SK-N-SH (cell line): ENCODE data around the gene DLG2.

Experiments
- CHD2 ChIP-seq: fragments of 150-350 bp; IDR thresholded peaks from 2 replicates; pipeline ENCODE4 v1.6.1; 2018; ENCODE audit warnings: low read length; ENCODE audit not compliant: partially characterized antibody
- ELF1 ChIP-seq: IDR thresholded peaks from 2 replicates; pipeline ENCODE4 v1.4.0; 2012
- EP300 ChIP-seq, 2 experiments: IDR thresholded peaks; 2 replicates each; pipeline versions ENCODE4 v1.4.0 to v1.6.1; 2012; ENCODE audit warnings: borderline replicate concordance in 1 of 2, low read depth in 1 of 2, low read length in 1 of 2
- MXI1 ChIP-seq: IDR thresholded peaks from 2 replicates; pipeline ENCODE4 v1.6.1; 2012; ENCODE audit warnings: mild to moderate bottlenecking, low read depth, low read length, improper control_type of control experiment
- NFIC ChIP-seq: IDR thresholded peaks from 2 replicates; pipeline ENCODE4 v1.4.0; 2012; ENCODE audit warnings: borderline replicate concordance
- RAD21 ChIP-seq: IDR thresholded peaks from 2 replicates; pipeline ENCODE4 v1.6.1; 2012; ENCODE audit warnings: mild to moderate bottlenecking, low read length
- SMC3 ChIP-seq: IDR thresholded peaks from 2 replicates; pipeline ENCODE4 v1.6.1; 2012; ENCODE audit warnings: low read depth, low read length, improper control_type of control experiment
- YY1 ChIP-seq: IDR thresholded peaks from 2 replicates; pipeline ENCODE4 v1.4.0; 2012; ENCODE audit warnings: low read depth, mild to moderate bottlenecking
- TF ChIP-seq, protein P1 (sequence below): fragments of 200-600 bp; sonication (generic); IDR thresholded peaks from 2 replicates; pipeline ENCODE4 v1.6.1; 2017; ENCODE audit warnings: antibody characterized with exemption, mild to moderate bottlenecking, moderate library complexity
- TF ChIP-seq, protein P2 (sequence below): IDR thresholded peaks from 2 replicates; pipeline ENCODE4 v1.6.1; 2012; ENCODE audit warnings: mild to moderate bottlenecking, low read depth, low read length, moderate library complexity

DNA sequence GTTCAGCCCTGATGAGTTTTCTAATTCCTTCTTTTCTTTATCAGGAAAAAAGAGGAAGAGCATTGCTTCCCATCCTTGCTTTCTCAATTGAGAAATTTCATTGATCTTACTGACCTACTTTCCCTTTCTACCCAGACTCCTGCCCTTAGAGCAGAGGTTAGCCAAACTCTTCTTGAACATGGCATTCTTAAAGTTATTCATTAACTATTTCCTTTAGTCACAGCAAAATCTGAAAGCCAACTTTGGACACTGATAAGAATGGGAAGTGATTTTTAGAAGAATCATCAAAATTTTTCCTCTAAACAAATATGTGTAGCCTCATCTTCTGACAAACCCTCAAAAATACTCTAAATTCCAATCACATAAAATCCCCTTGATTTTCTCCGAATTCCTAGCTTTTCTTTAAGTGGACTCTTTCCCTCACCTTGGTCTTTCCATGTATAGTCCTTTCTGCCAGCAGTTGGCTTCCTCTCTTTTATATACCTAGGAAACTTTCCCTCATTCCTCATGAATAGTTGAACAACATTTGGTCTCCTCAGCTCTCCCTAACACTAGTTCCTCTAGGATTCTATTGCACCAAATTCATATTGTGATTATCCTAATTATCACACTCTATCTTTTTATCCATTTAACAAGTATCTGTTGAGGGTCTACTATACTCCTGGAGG, 1774.2 kb downstream of the DLG2 start:
- TF ChIP-seq, protein P1, sequence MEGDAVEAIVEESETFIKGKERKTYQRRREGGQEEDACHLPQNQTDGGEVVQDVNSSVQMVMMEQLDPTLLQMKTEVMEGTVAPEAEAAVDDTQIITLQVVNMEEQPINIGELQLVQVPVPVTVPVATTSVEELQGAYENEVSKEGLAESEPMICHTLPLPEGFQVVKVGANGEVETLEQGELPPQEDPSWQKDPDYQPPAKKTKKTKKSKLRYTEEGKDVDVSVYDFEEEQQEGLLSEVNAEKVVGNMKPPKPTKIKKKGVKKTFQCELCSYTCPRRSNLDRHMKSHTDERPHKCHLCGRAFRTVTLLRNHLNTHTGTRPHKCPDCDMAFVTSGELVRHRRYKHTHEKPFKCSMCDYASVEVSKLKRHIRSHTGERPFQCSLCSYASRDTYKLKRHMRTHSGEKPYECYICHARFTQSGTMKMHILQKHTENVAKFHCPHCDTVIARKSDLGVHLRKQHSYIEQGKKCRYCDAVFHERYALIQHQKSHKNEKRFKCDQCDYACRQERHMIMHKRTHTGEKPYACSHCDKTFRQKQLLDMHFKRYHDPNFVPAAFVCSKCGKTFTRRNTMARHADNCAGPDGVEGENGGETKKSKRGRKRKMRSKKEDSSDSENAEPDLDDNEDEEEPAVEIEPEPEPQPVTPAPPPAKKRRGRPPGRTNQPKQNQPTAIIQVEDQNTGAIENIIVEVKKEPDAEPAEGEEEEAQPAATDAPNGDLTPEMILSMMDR, result no peak
- TF ChIP-seq, protein P2, sequence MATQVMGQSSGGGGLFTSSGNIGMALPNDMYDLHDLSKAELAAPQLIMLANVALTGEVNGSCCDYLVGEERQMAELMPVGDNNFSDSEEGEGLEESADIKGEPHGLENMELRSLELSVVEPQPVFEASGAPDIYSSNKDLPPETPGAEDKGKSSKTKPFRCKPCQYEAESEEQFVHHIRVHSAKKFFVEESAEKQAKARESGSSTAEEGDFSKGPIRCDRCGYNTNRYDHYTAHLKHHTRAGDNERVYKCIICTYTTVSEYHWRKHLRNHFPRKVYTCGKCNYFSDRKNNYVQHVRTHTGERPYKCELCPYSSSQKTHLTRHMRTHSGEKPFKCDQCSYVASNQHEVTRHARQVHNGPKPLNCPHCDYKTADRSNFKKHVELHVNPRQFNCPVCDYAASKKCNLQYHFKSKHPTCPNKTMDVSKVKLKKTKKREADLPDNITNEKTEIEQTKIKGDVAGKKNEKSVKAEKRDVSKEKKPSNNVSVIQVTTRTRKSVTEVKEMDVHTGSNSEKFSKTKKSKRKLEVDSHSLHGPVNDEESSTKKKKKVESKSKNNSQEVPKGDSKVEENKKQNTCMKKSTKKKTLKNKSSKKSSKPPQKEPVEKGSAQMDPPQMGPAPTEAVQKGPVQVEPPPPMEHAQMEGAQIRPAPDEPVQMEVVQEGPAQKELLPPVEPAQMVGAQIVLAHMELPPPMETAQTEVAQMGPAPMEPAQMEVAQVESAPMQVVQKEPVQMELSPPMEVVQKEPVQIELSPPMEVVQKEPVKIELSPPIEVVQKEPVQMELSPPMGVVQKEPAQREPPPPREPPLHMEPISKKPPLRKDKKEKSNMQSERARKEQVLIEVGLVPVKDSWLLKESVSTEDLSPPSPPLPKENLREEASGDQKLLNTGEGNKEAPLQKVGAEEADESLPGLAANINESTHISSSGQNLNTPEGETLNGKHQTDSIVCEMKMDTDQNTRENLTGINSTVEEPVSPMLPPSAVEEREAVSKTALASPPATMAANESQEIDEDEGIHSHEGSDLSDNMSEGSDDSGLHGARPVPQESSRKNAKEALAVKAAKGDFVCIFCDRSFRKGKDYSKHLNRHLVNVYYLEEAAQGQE, result no peak
- no peak for TF ChIP-seq SMC3
- TF ChIP-seq YY1, result no peak
- TF ChIP-seq RAD21, result no peak
- TF ChIP-seq EP300 (IDR thresholded peaks at IDR 0.05; ENCODE audit: borderline replicate concordance in 1 of 2, low read depth in 1 of 2, low read length in 1 of 2), result no peak
- no peak for TF ChIP-seq MXI1
- TF ChIP-seq ELF1, result no peak
- TF ChIP-seq CHD2, result no peak
- TF ChIP-seq NFIC, result no peak
